OCI-LY3 (cell line): ENCODE measurements around the gene FYB2.

ENCODE experiments used
- H2AFZ ChIP-seq: fragments of 200-600, 300-600 bp; shearing (Covaris generic); 2 replicates; pipeline ENCODE4 v1.6.0; 2014; ENCODE audit warnings: antibody characterized with exemption, low read depth, low read length
- H3K27ac ChIP-seq: fragments of 200-600, 300-600 bp; sonication (generic); 2 replicates; pipeline ENCODE4 v1.5.1; 2014; ENCODE audit warnings: mild to moderate bottlenecking, low read length, moderate library complexity, mixed read lengths
- H3K27me3 ChIP-seq: fragments of 200-600, 300-600 bp; sonication (generic); 2 replicates; pipeline ENCODE4 v1.6.1; 2014; ENCODE audit warnings: low read depth, low read length, mixed read lengths
- H3K36me3 ChIP-seq: fragments of 200-600, 300-600 bp; sonication (generic); replicated peaks from 2 replicates; pipeline ENCODE3; 2014; ENCODE audit warnings: low read depth, low read length, mixed read lengths
- H3K4me1 ChIP-seq: fragments of 300-600, 200-600 bp; sonication (generic); 2 replicates; pipeline ENCODE4 v1.6.1; 2014; ENCODE audit warnings: low read length, mixed read lengths
- H3K4me2 ChIP-seq: fragments of 200-600, 300-600 bp; sonication (generic); 2 replicates; pipeline ENCODE4 v1.6.1; 2014; ENCODE audit warnings: low read length, mixed read lengths
- H3K4me3 ChIP-seq: fragments of 300-600, 200-600 bp; sonication (generic); 2 replicates; pipeline ENCODE4 v1.5.1; 2014; ENCODE audit warnings: antibody characterized with exemption, mild to moderate bottlenecking, low read length, moderate library complexity
- H3K79me2 ChIP-seq: fragments of 300-600, 200-600 bp; shearing (Covaris generic); 2 replicates; pipeline ENCODE4 v1.6.1; 2014; ENCODE audit warnings: mild to moderate bottlenecking, low read length, mixed read lengths
- H3K9ac ChIP-seq: fragments of 300-600, 200-600 bp; shearing (Covaris generic); 2 replicates; pipeline ENCODE4 v1.6.0; 2014; ENCODE audit warnings: mild to moderate bottlenecking, low read length, moderate library complexity
- H3K9me3 ChIP-seq: fragments of 200-600, 300-600 bp; shearing (Covaris generic); 2 replicates; pipeline ENCODE4 v1.6.1; 2014; ENCODE audit warnings: low read length, mixed read lengths; ENCODE audit not compliant: insufficient read depth
- H4K20me1 ChIP-seq: fragments of 200-600, 300-600 bp; sonication (generic); 2 replicates; pipeline ENCODE4 v1.6.1; 2016; ENCODE audit warnings: low read length, mixed read lengths; ENCODE audit not compliant: insufficient read depth
- EZH2phosphoT487 ChIP-seq: fragments of 200-600 bp; shearing (Covaris generic); IDR thresholded peaks from 2 replicates; pipeline ENCODE4 v1.6.1; 2018; ENCODE audit warnings: antibody characterized with exemption, mixed run types, low read depth
- TF ChIP-seq, protein P1 (sequence below): fragments of 200-600, 300-600 bp; sonication (generic); IDR thresholded peaks from 2 replicates; pipeline ENCODE4 v1.5.1; 2014; ENCODE audit warnings: antibody characterized with exemption, low read length, low read depth

Gene FYB2

DNA sequence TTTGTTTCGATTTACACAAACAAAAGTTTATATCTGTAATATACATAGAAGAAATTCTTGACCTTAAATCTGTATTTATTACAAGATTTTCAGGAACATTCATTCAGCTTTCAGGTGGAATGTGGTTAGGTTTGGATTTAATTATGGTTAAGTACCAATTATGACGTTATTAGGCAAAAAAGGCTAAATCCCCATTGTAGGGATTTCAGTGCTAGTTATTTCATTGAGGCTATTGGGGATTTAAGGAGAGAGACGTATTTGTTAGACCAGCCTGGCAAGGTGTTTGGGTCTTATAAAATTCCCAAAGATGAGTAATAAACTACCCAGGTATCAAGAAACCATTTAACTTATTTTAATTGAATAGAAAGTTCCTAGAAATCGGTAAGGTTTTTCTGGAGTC is 148.1 kb downstream of the FYB2 start:
- no peaks in the 10 kb centered on the region for H4K20me1 ChIP-seq
- no peak overlapping the region for H3K27ac ChIP-seq
- H3K9me3 ChIP-seq = no peaks in the 10 kb centered on the region
- no peak overlapping the region for H3K4me3 ChIP-seq
- H3K4me2 ChIP-seq = no peak overlapping the region
- no peaks in the 10 kb centered on the region for H3K36me3 ChIP-seq
- H3K4me1 ChIP-seq = no peaks in the 10 kb centered on the region
- TF ChIP-seq, protein P1, sequence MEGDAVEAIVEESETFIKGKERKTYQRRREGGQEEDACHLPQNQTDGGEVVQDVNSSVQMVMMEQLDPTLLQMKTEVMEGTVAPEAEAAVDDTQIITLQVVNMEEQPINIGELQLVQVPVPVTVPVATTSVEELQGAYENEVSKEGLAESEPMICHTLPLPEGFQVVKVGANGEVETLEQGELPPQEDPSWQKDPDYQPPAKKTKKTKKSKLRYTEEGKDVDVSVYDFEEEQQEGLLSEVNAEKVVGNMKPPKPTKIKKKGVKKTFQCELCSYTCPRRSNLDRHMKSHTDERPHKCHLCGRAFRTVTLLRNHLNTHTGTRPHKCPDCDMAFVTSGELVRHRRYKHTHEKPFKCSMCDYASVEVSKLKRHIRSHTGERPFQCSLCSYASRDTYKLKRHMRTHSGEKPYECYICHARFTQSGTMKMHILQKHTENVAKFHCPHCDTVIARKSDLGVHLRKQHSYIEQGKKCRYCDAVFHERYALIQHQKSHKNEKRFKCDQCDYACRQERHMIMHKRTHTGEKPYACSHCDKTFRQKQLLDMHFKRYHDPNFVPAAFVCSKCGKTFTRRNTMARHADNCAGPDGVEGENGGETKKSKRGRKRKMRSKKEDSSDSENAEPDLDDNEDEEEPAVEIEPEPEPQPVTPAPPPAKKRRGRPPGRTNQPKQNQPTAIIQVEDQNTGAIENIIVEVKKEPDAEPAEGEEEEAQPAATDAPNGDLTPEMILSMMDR = no peak
- no peak for TF ChIP-seq EZH2phosphoT487
- no peak overlapping the region for H2AFZ ChIP-seq
- no peaks in the 10 kb centered on the region for H3K79me2 ChIP-seq
- H3K9ac ChIP-seq = no peak overlapping the region
- H3K27me3 ChIP-seq = no peaks in the 10 kb centered on the region

DNA sequence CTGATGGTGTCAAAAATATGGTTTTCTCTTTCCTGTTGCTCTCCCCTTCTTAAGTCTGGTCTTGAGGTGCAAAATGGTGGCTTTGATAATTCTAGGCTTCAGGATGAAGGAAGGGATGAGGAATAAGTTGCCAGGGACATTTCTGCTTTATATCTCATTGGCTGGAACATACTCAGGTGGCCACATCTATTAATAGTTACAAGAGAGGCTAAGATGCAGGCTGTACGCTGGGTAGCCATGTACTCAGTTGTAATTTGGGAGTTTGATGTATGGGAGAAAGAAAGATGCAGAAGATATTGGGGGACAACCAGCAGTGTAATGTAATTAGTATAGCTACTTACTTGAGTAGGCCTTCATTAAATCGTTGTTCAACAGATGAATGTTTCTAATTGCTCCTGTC is 148.9 kb downstream of the FYB2 start:
- no peaks in the 10 kb centered on the region for H4K20me1 ChIP-seq
- H3K27ac ChIP-seq = no peak overlapping the region
- H3K4me3 ChIP-seq = no peak overlapping the region
- H3K36me3 ChIP-seq = no peaks in the 10 kb centered on the region
- no peaks in the 10 kb centered on the region for H3K27me3 ChIP-seq
- no peaks in the 10 kb centered on the region for H3K9me3 ChIP-seq
- no peak overlapping the region for H2AFZ ChIP-seq
- H3K9ac ChIP-seq = no peak overlapping the region
- H3K79me2 ChIP-seq = no peaks in the 10 kb centered on the region
- no peak overlapping the region for H3K4me2 ChIP-seq
- TF ChIP-seq, protein P1 = no peak
- TF ChIP-seq EZH2phosphoT487 = no peak
- no peaks in the 10 kb centered on the region for H3K4me1 ChIP-seq
